HCT116 (cell line): ENCODE measurements around the gene ANKRD34C.

ENCODE experiments used
- EZH2 ChIP-seq: fragments of 200-600 bp; sonication (generic); IDR thresholded peaks from 2 replicates; pipeline ENCODE4 v1.6.1; 2017; ENCODE audit warnings: antibody characterized with exemption, mixed run types
- TF ChIP-seq, protein P1 (sequence below), 3 experiments: fragments of 200-600 bp in 1 of 3; sonication (generic) in 1 of 3; IDR thresholded peaks in 2 of 3; conservative IDR thresholded peaks in 1 of 3; 2 replicates each; pipeline ENCODE4 v1.5.1; 2012 to 2017; ENCODE audit warnings: low read depth in 2 of 3, low read length in 2 of 3, antibody characterized with exemption in 1 of 3, borderline replicate concordance in 1 of 3, control low read depth in 1 of 3, mild to moderate bottlenecking in 1 of 3, mixed read lengths in 1 of 3, mixed run types in 1 of 3, moderate library complexity in 1 of 3; ENCODE audit not compliant: insufficient read depth in 1 of 3

DNA sequence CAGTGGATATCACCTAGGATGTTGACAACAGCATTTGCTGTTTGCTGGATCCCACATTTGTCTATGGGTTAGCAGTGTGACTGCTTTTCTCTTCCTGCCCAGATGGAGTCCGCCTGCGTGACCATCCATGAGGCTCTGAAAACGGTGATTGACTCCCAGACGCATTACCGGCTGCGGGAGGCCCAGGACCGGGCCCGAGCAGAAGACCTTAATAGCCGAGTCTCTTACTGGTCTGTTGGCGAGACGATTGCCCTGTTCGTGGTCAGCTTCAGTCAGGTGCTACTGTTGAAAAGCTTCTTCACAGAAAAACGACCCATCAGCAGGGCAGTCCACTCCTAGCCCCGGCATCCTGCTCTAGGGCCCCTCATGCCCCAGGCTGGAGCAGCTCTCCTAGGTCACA lies 39.4 kb downstream of the ANKRD34C start:
- TF ChIP-seq, protein P1, sequence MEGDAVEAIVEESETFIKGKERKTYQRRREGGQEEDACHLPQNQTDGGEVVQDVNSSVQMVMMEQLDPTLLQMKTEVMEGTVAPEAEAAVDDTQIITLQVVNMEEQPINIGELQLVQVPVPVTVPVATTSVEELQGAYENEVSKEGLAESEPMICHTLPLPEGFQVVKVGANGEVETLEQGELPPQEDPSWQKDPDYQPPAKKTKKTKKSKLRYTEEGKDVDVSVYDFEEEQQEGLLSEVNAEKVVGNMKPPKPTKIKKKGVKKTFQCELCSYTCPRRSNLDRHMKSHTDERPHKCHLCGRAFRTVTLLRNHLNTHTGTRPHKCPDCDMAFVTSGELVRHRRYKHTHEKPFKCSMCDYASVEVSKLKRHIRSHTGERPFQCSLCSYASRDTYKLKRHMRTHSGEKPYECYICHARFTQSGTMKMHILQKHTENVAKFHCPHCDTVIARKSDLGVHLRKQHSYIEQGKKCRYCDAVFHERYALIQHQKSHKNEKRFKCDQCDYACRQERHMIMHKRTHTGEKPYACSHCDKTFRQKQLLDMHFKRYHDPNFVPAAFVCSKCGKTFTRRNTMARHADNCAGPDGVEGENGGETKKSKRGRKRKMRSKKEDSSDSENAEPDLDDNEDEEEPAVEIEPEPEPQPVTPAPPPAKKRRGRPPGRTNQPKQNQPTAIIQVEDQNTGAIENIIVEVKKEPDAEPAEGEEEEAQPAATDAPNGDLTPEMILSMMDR (IDR thresholded peaks at IDR 0.05 in 2 of 3, conservative IDR thresholded peaks at IDR 0.05 in 1 of 3; ENCODE audit: borderline replicate concordance in 1 of 3, insufficient read depth in 1 of 3, low read depth in 2 of 3, low read length in 2 of 3): no peak
- TF ChIP-seq EZH2: no peak
